WTC11 (cell line): ENCODE results near the gene FNDC11.

ENCODE experiments used
- AFF4 ChIP-seq: sonication (generic); formaldehyde crosslinking; IDR thresholded peaks from 2 replicates; pipeline ENCODE4 v1.8.1; 2023; ENCODE audit warnings: mild to moderate bottlenecking, missing genetic modification reagents, borderline replicate concordance
- CTCF ChIP-seq: fragments of 200-600 bp; IDR thresholded peaks from 2 replicates; pipeline ENCODE4 v1.8.0; 2022; ENCODE audit warnings: antibody characterized with exemption
- E2F1 ChIP-seq: sonication (generic); formaldehyde crosslinking; IDR thresholded peaks from 2 replicates; pipeline ENCODE4 v1.8.0; 2022; ENCODE audit warnings: mild to moderate bottlenecking, missing genetic modification reagents
- ESRRA ChIP-seq: sonication (generic); formaldehyde crosslinking; IDR thresholded peaks from 2 replicates; pipeline ENCODE4 v1.8.1; 2022; ENCODE audit warnings: mild to moderate bottlenecking, missing genetic modification reagents, borderline replicate concordance
- FOXJ3 ChIP-seq: sonication (generic); formaldehyde crosslinking; IDR thresholded peaks from 2 replicates; pipeline ENCODE4 v1.9.0; 2021; ENCODE audit warnings: missing genetic modification reagents, mild to moderate bottlenecking, borderline replicate concordance
- IRF1 ChIP-seq: sonication (generic); formaldehyde crosslinking; IDR thresholded peaks from 2 replicates; pipeline ENCODE4 v1.8.0; 2023; ENCODE audit warnings: missing genetic modification reagents
- NFATC4 ChIP-seq: fragments of 250-450 bp; sonication (Bioruptor Pico); IDR thresholded peaks from 2 replicates; pipeline ENCODE4 v1.9.0; 2021; ENCODE audit warnings: mild to moderate bottlenecking
- RELA ChIP-seq: sonication (generic); formaldehyde crosslinking; IDR thresholded peaks from 2 replicates; pipeline ENCODE4 v1.8.1; 2022; ENCODE audit warnings: missing genetic modification reagents, mild to moderate bottlenecking, borderline replicate concordance

GRCh38 chr20:63527184-63527583, 26.8 kb upstream of the FNDC11 start:
- TF ChIP-seq FOXJ3 (CRISPR knock-in tag) (no peak), IRF1 (no peak), E2F1 (no peak), CTCF (no peak), RELA (CRISPR knock-in tag) (no peak), ESRRA (CRISPR knock-in tag) (no peak), AFF4 (no peak), NFATC4 (CRISPR knock-in tag) (no peak)
